H1 (cell line): ENCODE data around the gene KISS1. TPM values are rescaled to one million over a fixed set of nuclear protein-coding genes. Genes with fewer than 3 reads are reported as not detected.

ENCODE experiments used
- CTCF ChIA-PET: fragments of 300-600 bp; sonication (Branson Sonifier 250); formaldehyde crosslinking; loops from one replicate; lab custom pipeline; 2021; ENCODE audit not compliant: partially characterized antibody; lab: Charles Lee
- POLR2A ChIA-PET: fragments of 300-600 bp; sonication (Branson Sonifier 250); formaldehyde crosslinking; loops from one replicate; lab custom pipeline; 2021; ENCODE audit warnings: inconsistent platforms; ENCODE audit not compliant: partially characterized antibody; lab: Charles Lee
- DNase-seq, 2 experiments: peaks; one replicate each; pipeline versions ENCODE4 v3.0.0 to v3.0.0-alpha.2; 2010 to 2022; ENCODE audit warnings: low spot score in 2 of 2, low read depth in 1 of 2, mixed read lengths in 1 of 2
- FAIRE-seq: peaks from 2 replicates; lab custom pipeline; 2011; peaks lifted over from hg19 to GRCh38; lab: Jason Lieb, UNC
- H2AFZ ChIP-seq: 2 replicates; pipeline ENCODE4 v1.8.1; 2012; ENCODE audit warnings: low read length, inconsistent platforms
- H2AK5ac ChIP-seq: 2 replicates; pipeline ENCODE4 v1.6.1; 2013; ENCODE audit warnings: low read depth, low read length
- H2BK120ac ChIP-seq: replicated peaks from 2 replicates; pipeline ENCODE3; 2013; ENCODE audit warnings: low read depth, low read length, inconsistent platforms
- H2BK12ac ChIP-seq: 2 replicates; pipeline ENCODE4 v1.6.1; 2013; ENCODE audit warnings: low read depth, low read length
- H2BK15ac ChIP-seq: 2 replicates; pipeline ENCODE4 v1.6.1; 2013; ENCODE audit warnings: low read length
- H2BK20ac ChIP-seq: 2 replicates; pipeline ENCODE4 v1.6.1; 2013; ENCODE audit warnings: low read length
- H2BK5ac ChIP-seq: 2 replicates; pipeline ENCODE4 v1.6.1; 2013; ENCODE audit warnings: low read depth, low read length
- H3K14ac ChIP-seq: 2 replicates; pipeline ENCODE4 v1.6.1; 2013; ENCODE audit warnings: inconsistent platforms; ENCODE audit not compliant: insufficient read length
- H3K18ac ChIP-seq: 2 replicates; pipeline ENCODE4 v1.6.1; 2013; ENCODE audit warnings: low read length; ENCODE audit errors: extremely low read depth
- H3K23ac ChIP-seq: 2 replicates; pipeline ENCODE4 v1.6.1; 2013; ENCODE audit warnings: inconsistent platforms; ENCODE audit not compliant: insufficient read length
- H3K23me2 ChIP-seq: 2 replicates; pipeline ENCODE4 v1.6.1; 2013; ENCODE audit warnings: low read depth, low read length
- H3K27ac ChIP-seq: 2 replicates; pipeline ENCODE4 v1.6.1; 2011; ENCODE audit warnings: low read depth, low read length, inconsistent platforms
- H3K27me3 ChIP-seq, 4 experiments: replicated peaks in 1 of 4; 1 replicate in 1 of 4; 2 replicates in 3 of 4; pipeline versions ENCODE4 v1.6.1 to v1.8.1; 2011 to 2013; ENCODE audit warnings: low read length in 3 of 4, mild to moderate bottlenecking in 3 of 4, inconsistent platforms in 2 of 4, mixed read lengths in 2 of 4, moderate library complexity in 1 of 4; ENCODE audit not compliant: control insufficient read depth in 3 of 4, insufficient read depth in 3 of 4; ENCODE audit errors: extremely low read depth in 1 of 4
- H3K36me3 ChIP-seq, 4 experiments: 2 replicates each; pipeline versions ENCODE4 v1.6.1 to v1.8.1; 2011 to 2013; ENCODE audit warnings: mild to moderate bottlenecking in 4 of 4, low read length in 3 of 4, moderate library complexity in 2 of 4, control low read depth in 1 of 4, inconsistent platforms in 1 of 4; ENCODE audit not compliant: insufficient read depth in 4 of 4, control insufficient read depth in 2 of 4
- H3K4ac ChIP-seq: replicated peaks from 2 replicates; pipeline ENCODE3; 2013; ENCODE audit warnings: low read length, low read depth, mixed read lengths, inconsistent platforms; ENCODE audit not compliant: insufficient read length
- H3K4me1 ChIP-seq, 4 experiments: replicated peaks in 1 of 4; 1 replicate in 1 of 4; 2 replicates in 3 of 4; pipeline versions ENCODE4 v1.6.1 to v1.8.1; 2011 to 2013; ENCODE audit warnings: low read length in 3 of 4, inconsistent platforms in 2 of 4, mixed read lengths in 1 of 4; ENCODE audit not compliant: insufficient read depth in 4 of 4, control insufficient read depth in 3 of 4
- H3K4me2 ChIP-seq, 2 experiments: 2 replicates each; pipeline versions ENCODE4 v1.6.1 to v1.8.1; 2011 to 2013; ENCODE audit warnings: low read depth in 2 of 2, low read length in 2 of 2, control low read depth in 1 of 2, inconsistent platforms in 1 of 2, mild to moderate bottlenecking in 1 of 2; ENCODE audit not compliant: insufficient read depth in 1 of 2
- H3K4me3 ChIP-seq, 4 experiments: fragments of 200-600, 300-600 bp in 1 of 4; sonication (generic), shearing (Covaris generic), sonication (Bioruptor Twin) in 1 of 4; 2 replicates each; pipeline versions ENCODE4 v1.5.1 to v1.8.1; 2011 to 2016; ENCODE audit warnings: low read length in 4 of 4, low read depth in 3 of 4, control low read depth in 2 of 4, inconsistent platforms in 2 of 4, mild to moderate bottlenecking in 2 of 4, mixed read lengths in 1 of 4, moderate library complexity in 1 of 4; ENCODE audit not compliant: insufficient read depth in 2 of 4; ENCODE audit errors: extremely low read depth in 1 of 4
- H3K56ac ChIP-seq: replicated peaks from 2 replicates; pipeline ENCODE3; 2013; ENCODE audit warnings: low read depth, mild to moderate bottlenecking, mixed read lengths, low read length, inconsistent platforms; ENCODE audit not compliant: insufficient read length
- H3K79me1 ChIP-seq: 2 replicates; pipeline ENCODE4 v1.6.1; 2013; ENCODE audit warnings: low read depth, low read length, control low read depth
- H3K79me2 ChIP-seq, 2 experiments: 2 replicates each; pipeline versions ENCODE4 v1.6.1 to v1.8.1; 2012 to 2013; ENCODE audit warnings: low read length in 2 of 2, mild to moderate bottlenecking in 2 of 2, inconsistent platforms in 1 of 2; ENCODE audit not compliant: insufficient read depth in 2 of 2, control insufficient read depth in 1 of 2
- H3K9ac ChIP-seq, 4 experiments: replicated peaks in 1 of 4; 1 replicate in 1 of 4; 2 replicates in 3 of 4; pipeline versions ENCODE4 v1.6.1 to v1.8.1; 2011 to 2013; ENCODE audit warnings: low read depth in 3 of 4, low read length in 3 of 4, control low read depth in 2 of 4, mild to moderate bottlenecking in 2 of 4, moderate library complexity in 2 of 4, inconsistent platforms in 1 of 4; ENCODE audit errors: extremely low read depth in 1 of 4
- H3K9me3 ChIP-seq, 2 experiments: 2 replicates each; pipeline versions ENCODE4 v1.6.1 to v1.8.1; 2012 to 2013; ENCODE audit warnings: mild to moderate bottlenecking in 2 of 2, moderate library complexity in 2 of 2, control low read depth in 1 of 2, inconsistent platforms in 1 of 2, low read depth in 1 of 2, low read length in 1 of 2, mixed read lengths in 1 of 2; ENCODE audit not compliant: insufficient read depth in 2 of 2
- H4K20me1 ChIP-seq, 2 experiments: replicated peaks in 1 of 2; 2 replicates each; pipeline versions ENCODE3 to v1.8.1; 2011 to 2013; ENCODE audit warnings: inconsistent platforms in 2 of 2, low read length in 2 of 2, mild to moderate bottlenecking in 1 of 2; ENCODE audit not compliant: insufficient read depth in 2 of 2, control insufficient read depth in 1 of 2
- H4K5ac ChIP-seq: 2 replicates; pipeline ENCODE4 v1.6.1; 2013; ENCODE audit warnings: low read length, low read depth, mixed read lengths, inconsistent platforms; ENCODE audit not compliant: insufficient read length
- H4K8ac ChIP-seq: 2 replicates; pipeline ENCODE4 v1.8.0; 2013; ENCODE audit warnings: mild to moderate bottlenecking, moderate library complexity, low read length, inconsistent platforms; ENCODE audit not compliant: insufficient read depth; ENCODE audit errors: extremely low read depth
- H4K91ac ChIP-seq: replicated peaks from 2 replicates; pipeline ENCODE3; 2013; ENCODE audit warnings: low read length, mixed read lengths, inconsistent platforms; ENCODE audit not compliant: insufficient read length
- BACH1 ChIP-seq: IDR thresholded peaks from 2 replicates; pipeline ENCODE4 v1.6.1; 2012; ENCODE audit warnings: low read length, improper control_type of control experiment
- BRCA1 ChIP-seq: IDR thresholded peaks from 2 replicates; pipeline ENCODE4 v1.6.1; 2012; ENCODE audit warnings: low read depth, low read length, improper control_type of control experiment
- CHD1 ChIP-seq: IDR thresholded peaks from 2 replicates; pipeline ENCODE4 v1.6.1; 2012; ENCODE audit warnings: low read depth, low read length, improper control_type of control experiment
- CHD2 ChIP-seq: IDR thresholded peaks from 2 replicates; pipeline ENCODE4 v1.6.1; 2012; ENCODE audit warnings: low read length, improper control_type of control experiment
- KDM4A ChIP-seq: IDR thresholded peaks from one replicate; pipeline ENCODE4 v1.7.1; 2012; ENCODE audit warnings: low read depth, mild to moderate bottlenecking, moderate library complexity, low read length, inconsistent platforms; ENCODE audit not compliant: severe bottlenecking
- MAX ChIP-seq: IDR thresholded peaks from 2 replicates; pipeline ENCODE4 v1.6.1; 2012; ENCODE audit warnings: inconsistent platforms
- RBBP5 ChIP-seq: IDR thresholded peaks from 2 replicates; pipeline ENCODE4 v1.7.1; 2012; ENCODE audit warnings: low read depth, mild to moderate bottlenecking, inconsistent platforms, low read length, moderate library complexity, borderline replicate concordance
- SIX5 ChIP-seq: IDR thresholded peaks from 2 replicates; pipeline ENCODE4 v1.6.1; 2011; ENCODE audit warnings: mild to moderate bottlenecking, low read depth, low read length
- SRF ChIP-seq: IDR thresholded peaks from 2 replicates; pipeline ENCODE4 v1.6.1; 2011; ENCODE audit warnings: mild to moderate bottlenecking, low read depth, low read length, moderate library complexity
- USF2 ChIP-seq: IDR thresholded peaks from 2 replicates; pipeline ENCODE4 v1.6.1; 2011; ENCODE audit warnings: low read length, improper control_type of control experiment
- WGBS, 2 experiments: shearing (Covaris generic) in 1 of 2; methylation state at CpG; one replicate each; pipeline versions ENCODE4 v1.1.6 to v1.1.7; 2013 to 2015; ENCODE audit warnings: low lambda C conversion rate in 2 of 2, mixed read lengths in 2 of 2, inconsistent platforms in 1 of 2, low coverage in 1 of 2, missing lambda C conversion rate in 1 of 2; ENCODE audit not compliant: insufficient replicate concordance in 2 of 2, insufficient coverage in 1 of 2, insufficient read length in 1 of 2; ENCODE audit errors: extremely low coverage in 1 of 2, missing lambda C conversion rate in 1 of 2; 5-methylcytosine and 5-hydroxymethylcytosine counted together
- polyA plus RNA-seq, 7 experiments: library from polyadenylated mRNA; depleted of rRNA in 3 of 7; stranded (reverse) in 5 of 7; unstranded in 2 of 7; fragments of >200 nt in 5 of 7; fragments of 200-250 nt in 2 of 7; gene quantifications; 1 replicate in 5 of 7; 2 replicates in 1 of 7; 4 replicates in 1 of 7; pipeline versions ENCODE4 v1.2.1 to v1.2.3, GENCODE V29; 2011 to 2013; ENCODE audit warnings: missing spikeins in 2 of 7, mixed read lengths in 2 of 7
- total RNA-seq: library from RNA; stranded (reverse); fragmentation: NEBNext Ultra II Directional; extraction: Animal tissue kit (Norgen Biotek cat#: 25700); gene quantifications from 2 replicates; pipeline ENCODE4 v1.2.1, GENCODE V29; 2021
- TF ChIP-seq, protein P1 (sequence below): IDR thresholded peaks from 2 replicates; pipeline ENCODE4 v1.6.1; 2012; ENCODE audit warnings: inconsistent platforms

Gene KISS1
- total and polyA plus RNA-seq, 2 of the 8 experiments (the other 6 are each of a cell fraction or from before 2014, with no cell fraction given) = 0.71 TPM; not detected in 1

- POLR2A ChIA-PET = no interaction called here
- no peak for FAIRE-seq
Measured at GRCh38 chr1:204167730-204168129, 28.6 kb downstream of the KISS1 start.

More at GRCh38 chr1:204167730-204168129, 28.6 kb downstream of the KISS1 start:
- no peaks in the 10 kb centered on the region for H3K79me1 ChIP-seq
- WGBS, 2 experiments = 84% methylated on average over 5 of the region's 5 CpGs; no CpG with 5 or more reads in 1 of the 2 experiments
- CTCF ChIA-PET = interaction anchor here (0.6 to 18.7 kb wide), 10 partner anchors 11 to 231 kb away, joined by 3 to 360 read pairs (median 4); partner anchors contain the start of genes GOLT1A, KISS1 and PLEKHA6
- no peaks in the 10 kb centered on the region for H4K20me1 ChIP-seq
- no peak overlapping the region for H3K23ac ChIP-seq
- H3K23me2 ChIP-seq = no peaks in the 10 kb centered on the region
- H3K4me3 ChIP-seq = no peak overlapping the region
- H4K91ac ChIP-seq = no peak overlapping the region
- H3K9ac ChIP-seq = no peak overlapping the region
- H3K79me2 ChIP-seq = no peaks in the 10 kb centered on the region
- no peaks in the 10 kb centered on the region for H3K4me1 ChIP-seq
- H2AK5ac ChIP-seq = no peak overlapping the region
- no peak overlapping the region for H2BK15ac ChIP-seq
- no peak overlapping the region for H2BK20ac ChIP-seq
- H3K14ac ChIP-seq = no peak overlapping the region
- 0 out of 7 replicates have a peak, but pooled peaks cover 0 to 2% (median 0%) of the 10 kb centered on the region in 4 experiments for H3K27me3 ChIP-seq
- H3K56ac ChIP-seq = no peak overlapping the region
- H3K4ac ChIP-seq = no peak overlapping the region
- peaks cover 18 to 25% of the 10 kb centered on the region in 2 experiments for H3K9me3 ChIP-seq
- H3K27ac ChIP-seq = no peak overlapping the region
- no peak for TF ChIP-seq BACH1
- TF ChIP-seq RBBP5 = no peak
- TF ChIP-seq SRF = no peak
- TF ChIP-seq SIX5 = no peak
- TF ChIP-seq CHD2 = no peak
- TF ChIP-seq, protein P1, sequence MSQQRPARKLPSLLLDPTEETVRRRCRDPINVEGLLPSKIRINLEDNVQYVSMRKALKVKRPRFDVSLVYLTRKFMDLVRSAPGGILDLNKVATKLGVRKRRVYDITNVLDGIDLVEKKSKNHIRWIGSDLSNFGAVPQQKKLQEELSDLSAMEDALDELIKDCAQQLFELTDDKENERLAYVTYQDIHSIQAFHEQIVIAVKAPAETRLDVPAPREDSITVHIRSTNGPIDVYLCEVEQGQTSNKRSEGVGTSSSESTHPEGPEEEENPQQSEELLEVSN = no peak
- no peak for TF ChIP-seq CHD1
- TF ChIP-seq USF2 = no peak
- TF ChIP-seq BRCA1 = no peak
- no peak for TF ChIP-seq KDM4A
- no peak for TF ChIP-seq MAX
- H4K8ac ChIP-seq = no peak overlapping the region
- H2BK120ac ChIP-seq = no peak overlapping the region
- H3K18ac ChIP-seq = no peak overlapping the region
- H2BK12ac ChIP-seq = no peak overlapping the region
- H4K5ac ChIP-seq = no peak overlapping the region
- H2AFZ ChIP-seq = no peak overlapping the region
- no peak overlapping the region for H2BK5ac ChIP-seq
- DNase-seq = no peak
- H3K4me2 ChIP-seq = no peak overlapping the region
- H3K36me3 ChIP-seq = no peaks in the 10 kb centered on the region; a peak in 1 of 8 replicates
